SH-SY5Y (cell line): ENCODE data around the gene NGEF.

Experiments used
- GATA2 ChIP-seq: IDR thresholded peaks from 2 replicates; pipeline ENCODE4 v1.6.1; 2011; ENCODE audit warnings: mild to moderate bottlenecking, low read depth, low read length
- GATA3 ChIP-seq: IDR thresholded peaks from 2 replicates; pipeline ENCODE4 v1.6.1; 2011; ENCODE audit warnings: low read depth, mild to moderate bottlenecking, low read length, moderate library complexity

DNA sequence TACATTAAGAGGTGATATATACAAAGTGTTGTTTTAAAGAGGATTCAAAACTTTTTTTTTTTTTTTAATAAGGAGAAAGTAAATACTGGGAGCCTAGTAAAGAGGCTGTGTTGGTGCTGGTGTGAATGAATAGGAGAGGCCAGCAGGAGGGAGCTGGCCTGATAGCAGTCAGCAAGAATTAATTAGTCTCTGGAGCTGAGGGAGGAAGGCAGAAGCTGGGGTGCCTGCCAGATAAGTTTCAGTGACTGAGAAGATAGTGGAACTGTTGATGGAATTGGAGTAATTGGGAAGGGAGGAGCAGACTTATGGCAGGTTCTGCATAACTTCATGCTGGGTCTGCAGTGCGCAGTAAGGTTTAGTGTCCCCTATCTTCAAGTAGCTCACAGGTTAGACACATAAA, 179.2 kb downstream of the NGEF start:
- TF ChIP-seq GATA2 (no peak), GATA3 (no peak)
